Activated B cell treated with CpG ODN at 0.5 μM for 24 hours (primary cell): ENCODE data around the gene YIPF4. TPM values are rescaled to one million over a fixed set of nuclear protein-coding genes. Genes with fewer than 3 reads are reported as not detected.

Source experiments
- ATAC-seq: fragments of 200-7000 bp; cut with Tn5 transposase; one replicate; pipeline ENCODE4 v1.10.0; 2021; ENCODE audit warnings: low read depth, mild to moderate bottlenecking, moderate library complexity
- CTCF ChIA-PET: fragments of 350-600 bp; sonication (Branson Sonifier 250); formaldehyde crosslinking; loops from one replicate; lab custom pipeline; 2021; ENCODE audit warnings: antibody characterized with exemption; lab: Charles Lee
- POLR2A ChIA-PET: fragments of 350-600 bp; sonication (Branson Sonifier 250); formaldehyde crosslinking; loops from one replicate; lab custom pipeline; 2021; ENCODE audit warnings: antibody characterized with exemption; lab: Charles Lee
- DNase-seq: peaks from one replicate; pipeline ENCODE4 v3.0.0; 2022
- H3K27ac Mint-ChIP-seq: one replicate; pipeline ENCODE4 v1.8.0; 2020; ENCODE audit warnings: mixed read lengths
- H3K27me3 Mint-ChIP-seq: one replicate; pipeline ENCODE4 v1.8.0; 2021; ENCODE audit warnings: mixed read lengths
- H3K36me3 Mint-ChIP-seq: one replicate; pipeline ENCODE4 v1.8.0; 2021; ENCODE audit warnings: low read depth, mixed read lengths
- H3K4me1 Mint-ChIP-seq: one replicate; pipeline ENCODE4 v1.8.0; 2021; ENCODE audit warnings: mixed read lengths
- H3K4me3 Mint-ChIP-seq: one replicate; pipeline ENCODE4 v1.8.0; 2020; ENCODE audit warnings: mild to moderate bottlenecking, mixed read lengths
- H3K9me3 Mint-ChIP-seq: one replicate; pipeline ENCODE4 v1.8.0; 2020; ENCODE audit warnings: mixed read lengths
- CTCF ChIP-seq: fragments of 200-600 bp; IDR thresholded peaks from one replicate; pipeline ENCODE4 v1.8.0; 2022; ENCODE audit warnings: antibody characterized with exemption, mild to moderate bottlenecking
- intact Hi-C: fragments of 100-400 bp; cut with micrococcal nuclease; formaldehyde crosslinking; loops from one replicate; pipeline ENCODE4 v1.15.1; 2024
- total RNA-seq: library from RNA; stranded (reverse); gene quantifications from 2 replicates; pipeline ENCODE4 v1.2.3, GENCODE V29; 2022

YIPF4 gene
- total RNA-seq = 25.6 and 27.2 TPM in 2 replicates

DNA sequence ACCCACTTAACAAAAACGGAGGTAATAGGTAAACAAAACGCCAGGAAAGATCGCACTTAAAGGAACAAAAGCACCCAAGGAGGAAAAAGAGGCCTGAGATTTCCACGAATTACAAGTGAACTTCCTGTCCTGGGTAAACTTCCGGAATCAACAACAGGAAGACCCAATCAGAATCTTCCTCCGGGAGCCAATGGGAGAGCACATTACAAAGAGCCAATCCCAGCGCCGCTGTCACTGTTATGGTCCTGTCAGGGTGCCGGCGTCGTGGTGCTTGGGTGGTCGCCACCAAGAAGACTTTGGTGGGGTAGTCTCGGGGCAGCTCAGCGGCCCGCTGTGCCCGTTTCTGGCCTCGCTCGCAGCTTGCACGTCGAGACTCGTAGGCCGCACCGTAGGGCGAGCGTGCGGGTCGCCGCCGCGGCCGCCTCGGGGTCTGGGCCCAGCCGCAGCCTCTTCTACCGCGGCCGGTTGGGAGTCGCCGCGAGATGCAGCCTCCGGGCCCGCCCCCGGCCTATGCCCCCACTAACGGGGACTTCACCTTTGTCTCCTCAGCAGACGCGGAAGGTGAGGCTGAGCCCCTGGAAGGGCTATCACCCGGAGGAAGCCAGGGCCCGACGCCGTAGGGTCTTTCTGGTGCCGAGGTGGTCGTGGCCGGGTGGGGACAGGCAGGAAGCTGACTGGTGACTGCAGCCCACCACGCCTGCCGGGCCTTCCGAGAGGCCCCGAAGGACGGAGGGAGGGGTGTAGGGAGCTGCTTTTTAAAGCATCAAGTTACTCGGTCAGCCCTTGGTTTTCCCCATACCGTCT, at the start of gene YIPF4:
Gene YIPF4 (plus strand): TSS at position 231 of the 804 bp plus-strand sequence. CDS start 252 bp downstream, at position 483.
- Mint-ChIP-seq H3K9me3 (no peaks in the 10 kb centered on the region), H3K36me3 (peaks cover 22% of the 10 kb centered on the region), H3K4me1 (peaks cover 23% of the 10 kb centered on the region), H3K27ac (peak within 1 kb of the TSS; percentile 94), H3K27me3 (peaks cover 9% of the 10 kb centered on the region), H3K4me3 (peak within 1 kb of the TSS; percentile 90)
- POLR2A ChIA-PET = interaction anchor here (0.5 to 0.7 kb wide), 3 partner anchors 15 to 112 kb away, joined by 3 to 5 read pairs (median 3); partner anchors contain the start of gene SLC30A6
- peak; percentile 92 for DNase-seq
- peak; percentile 98 for ATAC-seq
- CTCF ChIA-PET = no interaction called here
- no peak for TF ChIP-seq CTCF
- intact Hi-C loops = loop anchor here (1.0 to 5.0 kb wide), 6 partner anchors 14 to 1319 kb away; partner anchors contain the start of genes FAM98A, NLRC4, SLC30A6 and SPAST

DNA sequence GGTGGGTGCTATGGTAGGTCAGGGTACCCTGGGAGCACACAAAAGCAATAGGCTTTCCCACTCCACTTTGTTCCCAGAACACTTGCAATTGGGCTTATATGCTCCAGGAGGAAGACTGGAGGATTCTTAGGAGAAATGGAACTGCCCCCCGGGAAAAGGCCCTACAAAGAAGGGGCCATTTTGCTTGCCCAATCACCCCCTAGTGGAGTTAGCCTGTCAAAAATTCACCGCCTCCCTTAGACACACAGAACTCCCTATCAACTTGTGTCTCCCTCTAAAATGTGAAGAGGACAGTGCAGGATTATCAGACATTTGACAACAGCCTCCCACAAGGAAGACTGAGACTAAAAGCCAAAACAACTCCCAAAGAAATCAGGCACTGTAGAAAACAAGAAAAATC, 49.5 kb upstream of the YIPF4 start:
- POLR2A ChIA-PET = no interaction called here
- CTCF ChIA-PET = no interaction called here
- H3K4me3 Mint-ChIP-seq = no peak overlapping the region

DNA sequence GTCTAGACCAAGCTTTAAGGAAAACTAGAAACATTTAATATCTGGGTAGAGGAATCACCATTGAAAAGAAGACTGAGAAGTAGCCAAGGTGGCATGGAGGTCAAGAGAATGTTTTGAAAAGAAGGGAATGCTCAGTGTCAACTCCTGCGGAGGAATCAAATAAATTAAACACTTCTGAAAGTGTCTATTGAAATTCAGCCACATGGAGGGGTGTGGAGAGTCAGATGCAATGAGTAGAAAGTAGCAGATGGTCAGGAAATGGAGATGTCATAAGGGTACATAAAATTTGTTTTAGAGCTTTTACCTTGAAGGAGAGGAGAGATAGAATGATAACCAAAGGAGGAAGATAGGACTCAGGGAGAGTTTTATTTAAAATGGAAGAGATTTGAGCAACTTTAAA, 48.1 kb upstream of the YIPF4 start:
- Mint-ChIP-seq H3K4me1 (no peaks in the 10 kb centered on the region), H3K27ac (no peak overlapping the region), H3K27me3 (no peaks in the 10 kb centered on the region), H3K36me3 (peaks cover 13% of the 10 kb centered on the region), H3K4me3 (no peak overlapping the region), H3K9me3 (no peaks in the 10 kb centered on the region)
- POLR2A ChIA-PET = no interaction called here
- CTCF ChIA-PET = no interaction called here
- intact Hi-C loops = no loop called here
- ATAC-seq (no peak), DNase-seq (no peak)
- TF ChIP-seq CTCF = no peak

More for the DNA sequence above, 49.5 kb upstream of the YIPF4 start:
- no peak overlapping the region for H3K27ac Mint-ChIP-seq
- intact Hi-C loops = no loop called here
- TF ChIP-seq CTCF = no peak
- no peaks in the 10 kb centered on the region for H3K4me1 Mint-ChIP-seq
- no peaks in the 10 kb centered on the region for H3K9me3 Mint-ChIP-seq
- DNase-seq (no peak), ATAC-seq (no peak)
- H3K36me3 Mint-ChIP-seq = peaks cover 14% of the 10 kb centered on the region
- no peaks in the 10 kb centered on the region for H3K27me3 Mint-ChIP-seq

DNA sequence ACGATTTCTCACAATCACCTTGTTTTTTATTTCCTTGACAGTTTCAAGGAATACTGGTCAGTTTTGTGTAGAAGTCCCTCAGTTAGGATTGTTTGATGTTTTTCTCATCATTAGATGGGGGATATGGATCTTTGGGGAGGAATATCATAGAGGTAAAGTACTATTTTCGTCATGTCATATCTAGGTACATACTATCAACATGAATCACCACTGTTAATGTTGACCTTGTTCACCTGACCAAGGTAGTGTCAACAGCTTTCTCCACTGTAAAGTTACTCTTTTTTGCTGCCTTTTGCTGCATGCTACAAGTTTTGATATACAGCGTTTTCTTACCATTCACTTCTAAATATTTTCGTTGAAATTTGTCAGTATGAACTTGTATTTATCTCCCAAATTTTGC, 45.7 kb upstream of the YIPF4 start:
- TF ChIP-seq CTCF = no peak
- Mint-ChIP-seq H3K4me3 (no peak overlapping the region), H3K36me3 (peaks cover 14% of the 10 kb centered on the region), H3K9me3 (no peaks in the 10 kb centered on the region), H3K27me3 (no peaks in the 10 kb centered on the region), H3K4me1 (no peaks in the 10 kb centered on the region), H3K27ac (no peak overlapping the region)
- DNase-seq (no peak), ATAC-seq (no peak)
- intact Hi-C loops = no loop called here
- ChIA-PET POLR2A (interaction anchor here (0.7 kb wide), 2 partner anchors 33 to 1608 kb away, joined by 3 to 4 read pairs; partner anchors contain the start of gene NLRC4), CTCF (no interaction called here)

- Mint-ChIP-seq H3K27me3 (no peaks in the 10 kb centered on the region), H3K36me3 (peaks cover 31% of the 10 kb centered on the region), H3K9me3 (no peaks in the 10 kb centered on the region), H3K4me1 (no peaks in the 10 kb centered on the region), H3K27ac (no peak overlapping the region), H3K4me3 (no peak overlapping the region)
- DNase-seq = no peak
- CTCF ChIA-PET = no interaction called here
- ATAC-seq = no peak
- intact Hi-C loops = no loop called here
- TF ChIP-seq CTCF = no peak
- POLR2A ChIA-PET = no interaction called here
These were observed 42.4 kb upstream of the YIPF4 start for GRCh38 chr2:32235315-32235714.
